ENCODE measurements around the gene DMRTC1B.
"Not testable (repeated sequence)": the region's sequence is repeated elsewhere in the genome, so short reads cannot be mapped to it uniquely, and the experiment has no call there.

DMRTC1B gene

DNA sequence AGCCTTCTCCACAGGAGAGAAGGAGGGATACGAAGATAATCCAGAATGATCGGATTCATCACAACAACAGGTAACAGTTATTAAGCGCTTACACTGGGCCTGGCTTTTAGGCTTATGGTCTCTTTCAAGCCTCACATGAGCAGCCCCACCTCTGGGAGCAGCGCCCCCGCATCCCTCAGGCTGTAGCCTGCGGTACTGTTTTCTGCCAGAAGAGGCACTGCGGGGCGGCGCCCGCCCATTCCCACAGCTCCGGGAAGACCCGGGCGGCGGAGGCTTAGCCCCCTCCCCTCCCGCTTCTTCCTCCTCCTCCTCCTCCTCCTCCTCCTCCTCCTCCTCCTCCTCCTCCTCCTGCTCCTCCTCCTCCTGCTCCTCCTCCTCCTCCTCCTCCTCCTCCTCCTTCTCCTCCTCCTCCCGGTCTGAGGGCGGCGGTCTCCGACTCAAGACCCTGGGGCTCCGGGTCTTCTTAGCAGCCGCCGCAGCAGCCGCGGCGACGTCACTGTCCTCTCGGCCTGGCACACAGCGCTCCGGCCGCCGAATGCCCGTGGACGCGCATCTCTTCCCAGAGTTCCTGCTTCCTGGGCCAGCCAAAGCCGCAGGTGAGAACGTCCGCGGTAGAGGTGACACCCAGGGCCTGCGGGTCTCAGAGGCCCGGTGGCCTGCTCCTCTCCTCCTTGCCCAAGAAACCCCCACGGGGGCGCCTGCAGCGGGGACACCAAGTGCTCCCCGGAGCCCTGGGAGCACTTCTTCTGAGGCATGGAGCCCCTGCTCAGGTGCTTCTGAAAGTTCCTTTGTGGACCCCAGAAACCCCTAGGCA, at the start of gene DMRTC1B:
Gene DMRTC1B, plus strand, starts transcription at position 238 of the 814 bp plus-strand sequence. CDS start 68,246 bp downstream, outside the sequence.
- not testable (repeated sequence) for DNase-seq (ENCODE audit: low read depth)

DNA sequence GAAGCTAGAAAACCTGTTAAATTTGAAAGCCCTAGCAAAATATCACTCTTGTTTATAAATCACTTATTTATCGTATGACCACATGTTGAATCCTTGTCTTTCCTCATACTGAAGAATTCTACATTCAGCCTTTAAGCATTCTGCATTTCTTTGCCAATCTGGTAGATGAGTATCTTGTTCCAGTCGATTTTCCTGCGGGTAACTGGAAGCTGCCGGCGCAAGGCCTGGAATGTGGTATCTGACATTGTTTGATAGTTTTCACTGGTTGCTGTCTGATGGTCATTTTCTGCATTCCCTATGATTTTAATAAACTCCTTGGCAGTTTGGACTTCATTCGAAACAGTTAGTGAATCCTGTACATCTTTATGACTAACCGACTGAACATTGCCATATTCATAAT, 48.8 kb upstream of the DMRTC1B start:
- no peak for DNase-seq (ENCODE audit: low read depth)

- not testable (repeated sequence) for DNase-seq (ENCODE audit: low read depth)
Observed at GRCh38 chrX:72733636-72734035, 43.1 kb upstream of the DMRTC1B start.

GRCh38 chrX:72735561-72735960, 41.1 kb upstream of the DMRTC1B start:
- no peak for DNase-seq (ENCODE audit: low read depth)

GRCh38 chrX:72745546-72745945, 31.1 kb upstream of the DMRTC1B start:
- DNase-seq (ENCODE audit: low read depth), result not testable (repeated sequence)

GRCh38 chrX:72748545-72748944, 28.1 kb upstream of the DMRTC1B start:
- DNase-seq (ENCODE audit: low read depth), result not testable (repeated sequence)

- DNase-seq (ENCODE audit: low read depth), result not testable (repeated sequence)
Observed at GRCh38 chrX:72760454-72760853, 16.2 kb upstream of the DMRTC1B start.

DNA sequence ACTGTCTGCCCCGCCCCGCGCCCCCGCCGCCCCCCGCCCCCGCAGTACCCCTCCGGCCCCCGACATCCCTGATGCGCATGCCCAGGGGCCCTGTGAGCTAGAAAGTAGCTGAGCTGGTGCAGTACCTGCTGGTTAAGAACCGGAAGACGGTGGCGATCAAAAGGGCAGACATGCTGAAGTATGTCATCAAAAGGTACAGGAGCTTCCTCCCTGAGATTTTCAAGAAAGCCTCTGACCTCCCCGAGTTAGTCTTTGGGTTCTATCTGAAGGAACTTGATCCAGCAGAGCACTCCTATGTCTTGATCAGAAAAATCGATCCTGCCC, 739 bp downstream of the DMRTC1B start:
- not testable (repeated sequence) for DNase-seq (ENCODE audit: low read depth)

DNA sequence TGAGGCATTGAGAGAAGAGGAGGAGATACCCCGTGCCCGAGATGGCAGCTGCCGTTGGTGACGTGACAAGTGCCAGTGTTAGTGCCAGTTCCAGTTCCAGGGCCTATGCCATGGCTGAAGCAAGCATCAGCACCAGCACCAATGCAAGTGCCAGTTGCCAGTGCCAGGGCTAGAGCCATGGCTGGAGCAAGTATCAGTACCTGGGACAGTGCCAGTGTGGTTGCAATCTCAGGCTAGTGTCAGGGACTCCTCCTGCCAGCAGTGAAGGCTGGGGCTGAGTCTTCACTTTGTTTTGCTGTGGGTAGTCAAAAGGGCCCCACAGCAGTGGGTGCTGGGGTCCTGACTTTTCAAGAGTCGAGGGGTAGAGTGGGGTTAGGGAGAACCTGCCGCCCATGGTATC, 1.5 kb downstream of the DMRTC1B start:
- DNase-seq (ENCODE audit: low read depth), result not testable (repeated sequence)

DNA sequence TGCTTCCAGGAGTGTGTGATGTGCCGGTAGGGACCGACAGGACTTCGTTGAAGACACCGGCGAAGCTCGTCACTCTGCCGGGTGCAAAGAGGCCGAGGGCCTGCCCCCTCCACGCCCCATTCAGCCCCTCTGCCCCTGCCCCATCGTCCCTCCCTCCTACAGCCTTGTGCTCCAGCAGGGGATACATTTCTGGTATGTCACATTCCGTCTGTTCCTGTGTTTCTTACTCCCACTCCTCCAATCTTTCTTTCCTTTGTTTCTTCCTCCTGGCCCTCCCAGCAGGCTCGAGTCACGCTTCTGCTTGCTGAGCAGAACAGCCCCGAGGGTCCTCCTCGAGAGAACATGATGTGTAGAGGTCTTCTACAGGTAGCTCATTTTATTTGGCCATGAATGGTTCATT, 5.9 kb downstream of the DMRTC1B start, which contains the start of gene FAM236B:
Gene FAM236B, minus strand, starts transcription at position 101 of the 400 bp plus-strand sequence. Its CDS starts 100 bp downstream, at position 1.
- DNase-seq (ENCODE audit: low read depth), result not testable (repeated sequence)

DNA sequence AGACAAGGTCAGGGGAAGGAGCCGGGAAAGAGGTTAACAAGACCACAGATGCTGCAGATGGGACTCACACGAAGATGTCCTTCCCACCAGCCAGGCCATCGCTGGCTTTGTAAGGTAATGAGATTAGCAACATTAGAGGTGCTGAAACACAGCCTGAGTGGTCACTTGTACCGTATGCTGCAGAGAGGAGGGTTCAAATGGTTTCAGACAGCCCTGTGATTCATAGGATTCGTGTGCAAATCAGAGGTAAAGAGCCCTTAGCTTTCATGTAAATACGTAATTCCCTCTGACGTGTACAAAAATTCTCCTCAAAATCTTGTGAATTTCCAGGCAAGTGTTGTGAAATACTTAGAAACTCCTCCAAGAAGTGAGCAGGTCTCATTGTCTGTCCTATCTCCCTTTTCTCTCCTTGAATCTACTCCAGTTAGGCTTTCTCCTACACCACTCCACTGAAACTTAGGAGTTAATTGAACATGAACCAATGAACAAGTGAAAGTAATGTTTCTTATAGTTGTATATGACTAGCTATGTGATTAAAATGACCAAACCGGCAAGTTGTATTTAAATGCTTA, 6.8 kb downstream of the DMRTC1B start:
- not testable (repeated sequence) for DNase-seq (ENCODE audit: low read depth)

- not testable (repeated sequence) for DNase-seq (ENCODE audit: low read depth)
Observed at GRCh38 chrX:72783964-72784363, 7.3 kb downstream of the DMRTC1B start.

- DNase-seq (ENCODE audit: low read depth), result not testable (repeated sequence)
Observed at GRCh38 chrX:72788142-72788541, 11.5 kb downstream of the DMRTC1B start.

DNA sequence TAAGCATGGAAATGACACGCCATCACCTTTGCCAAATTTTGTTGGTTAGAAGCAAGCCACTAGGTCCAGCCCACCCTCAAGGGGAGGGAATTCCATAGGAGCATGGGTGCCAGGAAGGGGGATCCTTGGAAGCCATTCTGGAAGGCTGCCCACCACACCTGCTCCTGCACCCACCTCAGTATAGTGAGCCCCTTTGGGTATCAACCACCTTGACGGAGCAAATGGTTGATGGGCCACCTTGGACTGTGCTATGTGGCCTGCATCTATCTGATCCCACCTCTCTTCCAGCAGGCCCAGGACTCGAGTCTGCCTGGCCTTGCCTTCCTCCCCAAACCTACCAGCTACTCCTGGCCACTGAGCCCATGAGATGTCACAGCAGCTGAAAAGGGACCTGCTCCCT, 13.7 kb downstream of the DMRTC1B start:
- not testable (repeated sequence) for DNase-seq (ENCODE audit: low read depth)

- not testable (repeated sequence) for DNase-seq (ENCODE audit: low read depth)
Observed at GRCh38 chrX:72808110-72808509, 31.4 kb downstream of the DMRTC1B start, which contains the start of gene FAM236D. Gene FAM236D (minus strand): TSS chrX:72808210. CDS start chrX:72808110, 100 bp downstream.

DNA sequence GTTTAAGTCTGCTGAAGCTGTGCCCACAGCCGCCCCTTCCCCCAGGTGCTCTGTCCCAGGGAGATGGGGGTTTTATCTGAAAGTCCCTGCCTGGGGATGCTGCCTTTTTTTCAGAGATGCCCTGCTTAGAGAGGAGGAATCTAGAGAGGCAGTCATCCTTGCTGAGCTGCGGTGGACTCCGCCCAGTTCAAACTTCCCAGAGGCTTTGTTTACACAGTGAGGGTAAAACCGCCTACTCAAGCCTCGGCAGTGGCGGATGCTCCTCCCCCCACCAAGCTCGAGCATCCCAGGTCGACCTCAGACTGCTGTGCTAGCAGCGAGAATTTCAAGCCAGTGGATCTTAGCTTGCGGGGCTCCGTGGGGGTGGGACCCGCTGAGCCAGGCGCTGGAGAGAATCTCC, 54.0 kb downstream of the DMRTC1B start:
- not testable (repeated sequence) for DNase-seq (ENCODE audit: low read depth)

- not testable (repeated sequence) for DNase-seq (ENCODE audit: low read depth)
Observed at GRCh38 chrX:72837532-72837931, 60.8 kb downstream of the DMRTC1B start.

DNA sequence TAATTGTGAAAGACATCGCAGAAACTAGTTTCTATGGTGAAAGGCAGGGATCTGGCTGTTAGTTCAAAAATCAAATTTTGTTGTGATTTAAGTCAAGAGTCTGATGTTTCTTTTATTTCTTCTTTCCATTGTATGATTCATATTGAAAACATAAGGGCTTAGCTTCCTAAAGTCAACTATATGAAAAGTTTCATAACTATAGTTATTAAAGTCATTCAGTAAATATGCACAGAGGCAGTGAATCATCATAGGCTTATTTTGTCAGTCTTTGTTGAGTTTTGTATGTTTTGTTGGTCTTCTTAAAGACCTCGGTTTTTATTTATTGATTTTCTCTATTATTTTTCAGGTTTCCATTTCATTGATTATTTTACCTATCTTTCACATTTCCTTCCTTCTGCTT, 106.2 kb downstream of the DMRTC1B start:
- DNase-seq (ENCODE audit: low read depth), result not testable (repeated sequence)

DNA sequence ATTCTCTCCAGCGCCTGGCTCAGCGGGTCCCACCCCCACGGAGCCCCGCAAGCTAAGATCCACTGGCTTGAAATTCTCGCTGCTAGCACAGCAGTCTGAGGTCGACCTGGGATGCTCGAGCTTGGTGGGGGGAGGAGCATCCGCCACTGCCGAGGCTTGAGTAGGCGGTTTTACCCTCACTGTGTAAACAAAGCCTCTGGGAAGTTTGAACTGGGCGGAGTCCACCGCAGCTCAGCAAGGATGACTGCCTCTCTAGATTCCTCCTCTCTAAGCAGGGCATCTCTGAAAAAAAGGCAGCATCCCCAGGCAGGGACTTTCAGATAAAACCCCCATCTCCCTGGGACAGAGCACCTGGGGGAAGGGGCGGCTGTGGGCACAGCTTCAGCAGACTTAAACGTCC, 113.0 kb downstream of the DMRTC1B start:
- not testable (repeated sequence) for DNase-seq (ENCODE audit: low read depth)

All from HS-5 (cell line).